Liver (tissue), 9 donors: ENCODE results near the gene MEP1A. TPM values are rescaled to one million over a fixed set of nuclear protein-coding genes. Genes with fewer than 3 reads are reported as not detected.

Source experiments
- DNase-seq: peaks from one replicate; pipeline ENCODE4 v3.0.0-alpha.2; 2017; ENCODE audit warnings: low spot score
- H3K27ac ChIP-seq, 2 donors: one replicate each; pipeline ENCODE4 v1.7.0; 2013; ENCODE audit warnings: inconsistent platforms in 2 of 2, low read length in 2 of 2, control low read depth in 1 of 2, low read depth in 1 of 2, mild to moderate bottlenecking in 1 of 2
- H3K27me3 ChIP-seq, 4 donors: one replicate each; pipeline versions ENCODE4 v1.6.1 to v1.7.0; 2013; ENCODE audit warnings: low read length in 3 of 4, inconsistent platforms in 1 of 4, mild to moderate bottlenecking in 1 of 4, moderate library complexity in 1 of 4; ENCODE audit not compliant: control insufficient read depth in 4 of 4, insufficient read depth in 4 of 4
- H3K36me3 ChIP-seq, 4 donors: one replicate each; pipeline versions ENCODE4 v1.6.1 to v1.7.0; 2013; ENCODE audit warnings: low read length in 3 of 4, mild to moderate bottlenecking in 3 of 4, low read depth in 1 of 4, moderate library complexity in 1 of 4; ENCODE audit not compliant: control insufficient read depth in 4 of 4, insufficient read depth in 3 of 4
- H3K4me1 ChIP-seq, 4 donors: one replicate each; pipeline versions ENCODE4 v1.6.1 to v1.7.0; 2013; ENCODE audit warnings: low read length in 3 of 4, mild to moderate bottlenecking in 3 of 4, moderate library complexity in 1 of 4; ENCODE audit not compliant: control insufficient read depth in 4 of 4, insufficient read depth in 4 of 4
- H3K4me3 ChIP-seq, 3 donors: one replicate each; pipeline versions ENCODE4 v1.6.1 to v1.7.0; 2013; ENCODE audit warnings: low read length in 3 of 3, control low read depth in 1 of 3, low read depth in 1 of 3, mild to moderate bottlenecking in 1 of 3
- H3K9ac ChIP-seq, 2 donors: one replicate each; pipeline ENCODE4 v1.7.0; 2013; ENCODE audit warnings: low read length in 2 of 2, mild to moderate bottlenecking in 2 of 2, moderate library complexity in 2 of 2, control low read depth in 1 of 2, low read depth in 1 of 2
- H3K9me3 ChIP-seq, 4 donors: one replicate each; pipeline versions ENCODE4 v1.6.1 to v1.7.0; 2013; ENCODE audit warnings: low read length in 3 of 4; ENCODE audit not compliant: control insufficient read depth in 4 of 4
- EGR1 ChIP-seq, 2 donors: IDR thresholded peaks; 2 replicates each; pipeline ENCODE4 v1.6.1; 2016 to 2018; ENCODE audit warnings: antibody characterized with exemption in 2 of 2, low read depth in 2 of 2
- FOXA1 ChIP-seq: IDR thresholded peaks from 2 replicates; pipeline ENCODE4 v1.6.1; 2016; ENCODE audit warnings: antibody characterized with exemption
- FOXA2 ChIP-seq: IDR thresholded peaks from 2 replicates; pipeline ENCODE4 v1.6.1; 2016; ENCODE audit warnings: antibody characterized with exemption
- GABPA ChIP-seq, 2 donors: IDR thresholded peaks in 1 of 2; conservative IDR thresholded peaks in 1 of 2; 2 replicates each; pipeline ENCODE4 v1.6.1; 2016; ENCODE audit warnings: antibody characterized with exemption in 2 of 2, mild to moderate bottlenecking in 1 of 2, moderate library complexity in 1 of 2
- HNF4A ChIP-seq, 2 donors: conservative IDR thresholded peaks; 2 replicates each; pipeline ENCODE4 v1.6.1; 2016; ENCODE audit warnings: antibody characterized with exemption in 2 of 2, mild to moderate bottlenecking in 2 of 2
- HNF4G ChIP-seq: IDR thresholded peaks from 2 replicates; pipeline ENCODE4 v1.6.1; 2016; ENCODE audit warnings: antibody characterized with exemption
- JUND ChIP-seq, 2 donors: IDR thresholded peaks; 2 replicates each; pipeline ENCODE4 v1.6.1; 2016; ENCODE audit warnings: antibody characterized with exemption in 2 of 2
- MAX ChIP-seq: IDR thresholded peaks from 2 replicates; pipeline ENCODE4 v1.6.1; 2016; ENCODE audit warnings: antibody characterized with exemption
- NR2F2 ChIP-seq: IDR thresholded peaks from 2 replicates; pipeline ENCODE4 v1.6.1; 2016; ENCODE audit warnings: antibody characterized with exemption
- REST ChIP-seq: IDR thresholded peaks from 2 replicates; pipeline ENCODE4 v1.6.1; 2016; ENCODE audit warnings: antibody characterized with exemption, mild to moderate bottlenecking
- RXRA ChIP-seq, 2 donors: IDR thresholded peaks; 2 replicates each; pipeline ENCODE4 v1.6.1; 2017 to 2018; ENCODE audit warnings: antibody characterized with exemption in 2 of 2, mild to moderate bottlenecking in 1 of 2
- SP1 ChIP-seq: IDR thresholded peaks from 2 replicates; pipeline ENCODE4 v1.6.1; 2018; ENCODE audit warnings: antibody characterized with exemption, mild to moderate bottlenecking
- TAF1 ChIP-seq: conservative IDR thresholded peaks from 2 replicates; pipeline ENCODE4 v1.6.1; 2016; ENCODE audit warnings: antibody characterized with exemption, mild to moderate bottlenecking
- ZBTB33 ChIP-seq: IDR thresholded peaks from 2 replicates; pipeline ENCODE4 v1.6.1; 2016; ENCODE audit warnings: antibody characterized with exemption
- WGBS: extraction: QIAGEN DNeasy Blood & Tissue Kit; methylation state at CpG from one replicate; pipeline ENCODE4 v1.1.7; 2013; 5-methylcytosine and 5-hydroxymethylcytosine counted together
- polyA plus RNA-seq, 2 donors: library from polyadenylated mRNA; stranded (reverse) in 1 of 2; unstranded in 1 of 2; fragments of 200-250 nt in 1 of 2; fragments of >200 nt in 1 of 2; fragmentation: Nextera tagmentation in 1 of 2; extraction: Ambion mirVana in 1 of 2; gene quantifications; one replicate each; pipeline versions ENCODE4 v1.2.1 to v1.2.3, GENCODE V29; 2013 to 2015
- total RNA-seq, 2 donors: library from RNA; depleted of rRNA; stranded (reverse); fragments of >200 nt; gene quantifications; one replicate each; pipeline ENCODE4 v1.2.3, GENCODE V29; 2014
- TF ChIP-seq, protein P1 (sequence below): IDR thresholded peaks from 2 replicates; pipeline ENCODE4 v1.6.1; 2016; ENCODE audit warnings: antibody characterized with exemption
- donor health status: healthy.
- donor health status: healthy.
- donor health status: healthy.
- donor health status: healthy.
- donor health status: healthy.

Gene MEP1A
- total and polyA plus RNA-seq, 4 donors = 0.01 to 1.8 (median 0.08) TPM; not detected in 1

DNA sequence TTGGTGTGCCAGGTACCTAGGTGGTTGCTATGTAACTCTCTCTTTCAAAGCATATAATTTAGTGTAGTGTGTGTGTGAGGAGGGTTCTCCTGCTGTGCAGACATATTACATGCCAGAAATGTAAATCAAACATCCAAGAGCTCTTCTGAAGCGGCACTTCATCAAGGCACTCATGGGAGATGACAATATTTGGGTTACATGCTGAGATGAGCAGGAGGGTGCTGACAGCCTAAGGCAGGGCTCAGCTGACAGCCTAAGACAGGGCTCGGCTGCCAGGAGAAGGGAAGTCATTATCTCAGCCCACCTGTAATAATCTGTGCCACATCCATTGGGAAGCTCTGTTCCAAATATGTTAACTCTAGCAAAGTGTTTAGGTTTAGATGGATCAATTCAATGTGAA is 89.5 kb downstream of the MEP1A start:
- 84% methylated on average over 2 of the region's 2 CpGs for whole genome bisulfite sequencing
- TF ChIP-seq EGR1 (IDR thresholded peaks at IDR 0.05; ENCODE audit: low read depth in 2 of 2) (no peak), GABPA (IDR thresholded peaks at IDR 0.05 in 1 of 2, conservative IDR thresholded peaks at IDR 0.05 in 1 of 2) (no peak), FOXA2 (no peak), REST (no peak), ZBTB33 (no peak), FOXA1 (no peak), SP1 (no peak), RXRA (IDR thresholded peaks at IDR 0.05) (no peak), JUND (IDR thresholded peaks at IDR 0.05) (no peak), HNF4A (conservative IDR thresholded peaks at IDR 0.05) (no peak), NR2F2 (no peak), HNF4G (no peak), MAX (no peak), TAF1 (no peak)
- TF ChIP-seq, protein P1, sequence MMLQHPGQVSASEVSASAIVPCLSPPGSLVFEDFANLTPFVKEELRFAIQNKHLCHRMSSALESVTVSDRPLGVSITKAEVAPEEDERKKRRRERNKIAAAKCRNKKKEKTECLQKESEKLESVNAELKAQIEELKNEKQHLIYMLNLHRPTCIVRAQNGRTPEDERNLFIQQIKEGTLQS = no peak
- no peaks in the 10 kb centered on the region for H3K27me3 ChIP-seq
- H3K4me1 ChIP-seq = no peaks in the 10 kb centered on the region
- H3K4me3 ChIP-seq = no peak overlapping the region
- no peaks in the 10 kb centered on the region for H3K36me3 ChIP-seq
- H3K27ac ChIP-seq = no peak overlapping the region
- no peak for DNase-seq
- no peaks in the 10 kb centered on the region for H3K9me3 ChIP-seq
- H3K9ac ChIP-seq = no peak overlapping the region

DNA sequence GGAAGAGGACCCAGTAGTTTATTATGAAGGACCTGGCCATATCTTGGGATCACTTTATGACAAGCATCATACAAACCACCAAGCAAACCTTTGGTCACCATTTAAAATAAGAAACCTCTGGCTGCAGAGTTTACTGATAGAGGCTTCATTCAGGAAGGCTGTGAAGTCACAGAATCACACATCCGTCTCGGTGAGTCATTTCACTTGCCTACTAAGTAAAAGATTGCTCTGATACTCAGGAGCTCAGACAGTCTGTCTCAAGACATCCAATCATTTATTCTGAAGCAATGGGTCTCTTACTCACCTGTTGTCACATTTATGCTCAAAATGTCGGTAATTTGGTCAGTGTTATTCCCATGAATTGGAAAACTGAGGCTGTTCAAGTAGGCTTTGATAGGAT is 94.8 kb downstream of the MEP1A start:
- Histone ChIP-seq H3K9me3 (no peaks in the 10 kb centered on the region), H3K9ac (no peak overlapping the region), H3K4me3 (no peak overlapping the region), H3K27me3 (peaks cover 0 to 3% (median 0%) of the 10 kb centered on the region in 4 donors), H3K36me3 (no peaks in the 10 kb centered on the region), H3K4me1 (no peaks in the 10 kb centered on the region), H3K27ac (no peak overlapping the region)
- DNase-seq = no peak
- WGBS = 57% methylated on average over 3 of the region's 3 CpGs
- TF ChIP-seq HNF4A (conservative IDR thresholded peaks at IDR 0.05) (no peak), NR2F2 (no peak), MAX (no peak), TAF1 (no peak)
- TF ChIP-seq, protein P1 = no peak
